ENCODE data around the gene LIX1. TPM values are rescaled to one million over a fixed set of nuclear protein-coding genes. Genes with fewer than 3 reads are reported as not detected.

The LIX1 gene
- total RNA-seq, 1 donor from 2014 or later: 0.52 TPM

DNA sequence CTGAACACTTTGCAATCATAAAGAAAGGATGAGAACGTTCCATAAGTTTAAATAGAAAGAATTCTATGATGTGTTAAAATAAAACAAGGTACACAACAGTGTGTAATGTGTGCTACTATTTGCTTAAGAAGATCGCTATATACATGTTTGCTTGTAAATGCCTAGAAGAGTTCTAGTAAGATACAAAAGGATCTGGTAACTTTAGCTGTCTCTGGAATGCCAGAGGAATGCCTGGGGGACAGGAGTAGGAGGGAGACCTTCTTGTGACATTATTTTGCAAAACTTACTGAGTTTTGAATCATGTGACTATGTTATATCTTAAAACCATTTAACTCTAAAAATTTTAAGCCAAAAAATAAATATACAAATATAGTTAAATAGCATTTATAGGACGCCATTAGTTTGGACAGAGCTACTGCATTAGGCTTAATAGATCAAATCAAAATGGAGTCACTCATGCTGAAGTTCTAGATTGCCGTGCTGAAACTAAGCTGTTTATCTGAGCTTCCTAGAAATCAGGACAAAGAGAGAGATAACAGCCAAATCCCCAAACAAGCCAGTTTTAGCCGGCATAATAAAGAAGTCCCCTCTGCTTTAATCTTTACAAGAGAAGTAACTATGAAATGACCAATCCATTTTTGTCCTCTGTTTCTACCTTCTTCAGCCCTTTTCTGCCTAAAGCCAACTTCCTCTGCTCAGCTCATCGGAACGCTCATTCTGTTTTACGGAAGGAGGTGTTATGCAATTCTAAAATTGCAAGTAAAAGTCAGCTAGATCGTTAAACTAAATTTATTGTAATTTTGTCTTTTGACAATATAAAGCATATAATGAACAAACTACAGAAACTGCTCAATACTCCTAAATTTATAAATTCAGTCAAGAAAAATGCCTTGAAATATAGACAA is 44.8 kb downstream of the LIX1 start:
- no peaks in the 10 kb centered on the region for H3K9me3 ChIP-seq (ENCODE audit: control insufficient read depth in 3 of 3, low read length in 3 of 3)
- H3K27me3 ChIP-seq (ENCODE audit: control insufficient read depth in 3 of 3, insufficient read depth in 3 of 3, low read length in 3 of 3): no peaks in the 10 kb centered on the region
- no peaks in the 10 kb centered on the region for H3K36me3 ChIP-seq (ENCODE audit: control insufficient read depth in 3 of 3, insufficient read depth in 3 of 3, low read length in 3 of 3)
- H3K4me1 ChIP-seq (ENCODE audit: control insufficient read depth in 3 of 3, insufficient read depth in 3 of 3, low read length in 3 of 3): no peaks in the 10 kb centered on the region
- no peak overlapping the region for H3K27ac ChIP-seq (ENCODE audit: low read depth, low read length)
- H3K9ac ChIP-seq (ENCODE audit: low read depth in 1 of 3, low read length in 3 of 3): no peak overlapping the region
- H3K4me3 ChIP-seq (ENCODE audit: low read length in 3 of 3): no peak overlapping the region

DNA sequence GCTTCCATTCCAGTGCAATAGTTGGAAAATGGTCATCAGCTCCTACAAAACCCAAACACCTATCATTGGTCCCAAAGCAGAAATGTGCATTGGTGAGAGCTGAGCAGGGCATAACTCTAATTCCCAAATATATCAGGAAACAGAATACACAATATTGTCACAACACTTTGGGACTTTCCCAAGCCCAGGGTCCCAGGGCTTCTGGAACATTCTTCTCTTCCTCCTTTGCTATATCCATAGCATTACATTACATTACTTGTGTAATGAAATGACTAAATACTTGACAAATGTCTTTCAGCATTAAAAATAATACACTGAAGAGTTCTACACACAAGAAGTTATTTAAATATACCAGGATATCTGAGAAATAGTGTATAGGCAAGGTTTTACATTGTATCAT is 45.6 kb downstream of the LIX1 start:
- H3K36me3 ChIP-seq (ENCODE audit: control insufficient read depth in 3 of 3, insufficient read depth in 3 of 3, low read length in 3 of 3): no peaks in the 10 kb centered on the region
- H3K9ac ChIP-seq (ENCODE audit: low read depth in 1 of 3, low read length in 3 of 3): no peak overlapping the region
- no peaks in the 10 kb centered on the region for H3K9me3 ChIP-seq (ENCODE audit: control insufficient read depth in 3 of 3, low read length in 3 of 3)
- H3K4me3 ChIP-seq (ENCODE audit: low read length in 3 of 3): no peak overlapping the region
- H3K4me1 ChIP-seq (ENCODE audit: control insufficient read depth in 3 of 3, insufficient read depth in 3 of 3, low read length in 3 of 3): no peaks in the 10 kb centered on the region
- H3K27me3 ChIP-seq (ENCODE audit: control insufficient read depth in 3 of 3, insufficient read depth in 3 of 3, low read length in 3 of 3): no peaks in the 10 kb centered on the region
- H3K27ac ChIP-seq (ENCODE audit: low read depth, low read length): no peak overlapping the region

DNA sequence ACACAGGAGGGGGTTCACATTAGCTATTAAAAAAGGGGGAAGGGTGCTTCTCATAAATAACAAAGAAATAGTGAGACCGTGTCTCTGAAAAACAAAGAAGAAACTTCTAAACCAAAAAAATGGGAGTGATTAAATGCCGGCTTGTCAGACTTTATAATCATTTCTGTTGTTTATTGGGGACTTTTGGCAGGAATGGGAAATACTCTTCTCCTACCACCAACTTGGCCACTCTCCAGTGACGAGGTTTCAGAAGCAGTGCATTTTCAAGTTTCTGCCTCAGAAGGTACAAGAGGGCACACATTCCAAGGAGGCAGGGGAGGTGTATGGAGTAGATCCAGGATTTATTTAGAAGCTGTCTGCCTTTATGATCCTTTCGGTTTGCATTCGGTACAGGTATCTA is 46.2 kb downstream of the LIX1 start:
- no peaks in the 10 kb centered on the region for H3K36me3 ChIP-seq (ENCODE audit: control insufficient read depth in 3 of 3, insufficient read depth in 3 of 3, low read length in 3 of 3)
- H3K27me3 ChIP-seq (ENCODE audit: control insufficient read depth in 3 of 3, insufficient read depth in 3 of 3, low read length in 3 of 3): no peaks in the 10 kb centered on the region
- no peaks in the 10 kb centered on the region for H3K4me1 ChIP-seq (ENCODE audit: control insufficient read depth in 3 of 3, insufficient read depth in 3 of 3, low read length in 3 of 3)
- no peak overlapping the region for H3K4me3 ChIP-seq (ENCODE audit: low read length in 3 of 3)
- H3K27ac ChIP-seq (ENCODE audit: low read depth, low read length): no peak overlapping the region
- no peak overlapping the region for H3K9ac ChIP-seq (ENCODE audit: low read depth in 1 of 3, low read length in 3 of 3)
- no peaks in the 10 kb centered on the region for H3K9me3 ChIP-seq (ENCODE audit: control insufficient read depth in 3 of 3, low read length in 3 of 3)

GRCh38 chr5:97095318-97095732 is 47.1 kb downstream of the LIX1 start:
- H3K9ac ChIP-seq (ENCODE audit: low read depth in 1 of 3, low read length in 3 of 3): no peak overlapping the region
- no peak overlapping the region for H3K4me3 ChIP-seq (ENCODE audit: low read length in 3 of 3)
- no peaks in the 10 kb centered on the region for H3K27me3 ChIP-seq (ENCODE audit: control insufficient read depth in 3 of 3, insufficient read depth in 3 of 3, low read length in 3 of 3)
- no peaks in the 10 kb centered on the region for H3K9me3 ChIP-seq (ENCODE audit: control insufficient read depth in 3 of 3, low read length in 3 of 3)
- H3K27ac ChIP-seq (ENCODE audit: low read depth, low read length): no peak overlapping the region
- no peaks in the 10 kb centered on the region for H3K4me1 ChIP-seq (ENCODE audit: control insufficient read depth in 3 of 3, insufficient read depth in 3 of 3, low read length in 3 of 3)
- no peaks in the 10 kb centered on the region for H3K36me3 ChIP-seq (ENCODE audit: control insufficient read depth in 3 of 3, insufficient read depth in 3 of 3, low read length in 3 of 3)

DNA sequence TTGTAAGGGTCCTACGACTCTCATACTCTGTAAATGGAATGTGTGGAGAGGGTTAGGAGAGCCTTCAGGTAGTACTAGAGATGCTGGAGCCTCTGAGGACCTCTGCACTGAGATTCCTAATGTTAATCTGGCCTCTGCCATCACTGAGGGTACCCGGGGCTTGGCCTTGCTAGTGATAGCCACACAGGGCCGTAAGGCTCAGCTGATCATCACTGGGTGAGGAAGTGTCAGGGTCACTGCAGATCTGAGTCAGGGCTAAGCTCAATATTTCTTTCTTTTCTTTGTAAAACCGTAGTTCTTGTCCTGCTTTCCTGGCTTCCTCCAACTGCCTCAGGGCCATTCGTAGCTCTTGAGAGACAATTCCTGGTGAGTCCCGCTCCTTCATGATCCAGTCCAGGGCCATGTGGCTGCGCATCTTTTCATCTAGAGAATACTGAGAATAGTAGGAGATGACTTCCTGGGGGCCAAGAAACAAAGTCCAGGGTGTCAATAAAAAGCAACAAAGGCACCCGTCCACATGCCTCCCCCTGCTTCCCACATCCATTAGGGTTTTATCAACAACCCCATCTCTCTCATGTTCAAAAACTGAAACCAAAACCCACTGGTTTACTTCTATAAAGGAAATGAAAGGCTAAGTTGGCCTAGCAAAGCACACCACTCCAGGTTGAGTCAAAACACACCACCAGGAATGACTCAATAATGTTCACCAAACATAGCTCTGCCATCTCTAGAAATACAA is 47.7 kb downstream of the LIX1 start:
- Histone ChIP-seq H3K4me1 (ENCODE audit: control insufficient read depth in 3 of 3, insufficient read depth in 3 of 3, low read length in 3 of 3) (no peaks in the 10 kb centered on the region), H3K27ac (ENCODE audit: low read depth, low read length) (no peak overlapping the region), H3K27me3 (ENCODE audit: control insufficient read depth in 3 of 3, insufficient read depth in 3 of 3, low read length in 3 of 3) (no peaks in the 10 kb centered on the region), H3K9ac (ENCODE audit: low read depth in 1 of 3, low read length in 3 of 3) (no peak overlapping the region), H3K9me3 (ENCODE audit: control insufficient read depth in 3 of 3, low read length in 3 of 3) (no peaks in the 10 kb centered on the region), H3K4me3 (ENCODE audit: low read length in 3 of 3) (no peak overlapping the region), H3K36me3 (ENCODE audit: control insufficient read depth in 3 of 3, insufficient read depth in 3 of 3, low read length in 3 of 3) (no peaks in the 10 kb centered on the region)

DNA sequence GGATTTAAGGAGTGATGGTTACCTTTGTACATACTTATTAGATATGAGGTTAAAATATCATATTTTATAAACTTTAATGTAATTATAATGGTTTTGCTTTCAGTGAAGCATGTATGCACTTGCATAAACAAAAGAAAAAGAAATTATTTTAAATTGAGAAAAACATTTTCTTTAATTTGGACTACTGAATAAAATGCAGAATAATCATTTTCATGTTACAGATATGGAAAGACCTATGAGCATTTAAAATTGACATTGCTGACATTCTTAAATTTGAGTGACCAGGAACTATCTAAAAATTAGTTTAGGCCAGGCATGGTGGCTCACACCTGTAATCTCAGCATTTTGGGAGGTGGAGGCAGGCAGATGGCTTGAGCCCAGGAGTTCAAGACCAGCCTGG is 49.2 kb downstream of the LIX1 start:
- Histone ChIP-seq H3K4me1 (ENCODE audit: control insufficient read depth in 3 of 3, insufficient read depth in 3 of 3, low read length in 3 of 3) (no peaks in the 10 kb centered on the region), H3K9ac (ENCODE audit: low read depth in 1 of 3, low read length in 3 of 3) (no peak overlapping the region), H3K4me3 (ENCODE audit: low read length in 3 of 3) (no peak overlapping the region), H3K27me3 (ENCODE audit: control insufficient read depth in 3 of 3, insufficient read depth in 3 of 3, low read length in 3 of 3) (no peaks in the 10 kb centered on the region), H3K9me3 (ENCODE audit: control insufficient read depth in 3 of 3, low read length in 3 of 3) (no peaks in the 10 kb centered on the region), H3K27ac (ENCODE audit: low read depth, low read length) (no peak overlapping the region), H3K36me3 (ENCODE audit: control insufficient read depth in 3 of 3, insufficient read depth in 3 of 3, low read length in 3 of 3) (no peaks in the 10 kb centered on the region)

- no peak overlapping the region for H3K9ac ChIP-seq (ENCODE audit: low read depth in 1 of 3, low read length in 3 of 3)
Observed at GRCh38 chr5:97090944-97091343, 51.5 kb downstream of the LIX1 start.

DNA sequence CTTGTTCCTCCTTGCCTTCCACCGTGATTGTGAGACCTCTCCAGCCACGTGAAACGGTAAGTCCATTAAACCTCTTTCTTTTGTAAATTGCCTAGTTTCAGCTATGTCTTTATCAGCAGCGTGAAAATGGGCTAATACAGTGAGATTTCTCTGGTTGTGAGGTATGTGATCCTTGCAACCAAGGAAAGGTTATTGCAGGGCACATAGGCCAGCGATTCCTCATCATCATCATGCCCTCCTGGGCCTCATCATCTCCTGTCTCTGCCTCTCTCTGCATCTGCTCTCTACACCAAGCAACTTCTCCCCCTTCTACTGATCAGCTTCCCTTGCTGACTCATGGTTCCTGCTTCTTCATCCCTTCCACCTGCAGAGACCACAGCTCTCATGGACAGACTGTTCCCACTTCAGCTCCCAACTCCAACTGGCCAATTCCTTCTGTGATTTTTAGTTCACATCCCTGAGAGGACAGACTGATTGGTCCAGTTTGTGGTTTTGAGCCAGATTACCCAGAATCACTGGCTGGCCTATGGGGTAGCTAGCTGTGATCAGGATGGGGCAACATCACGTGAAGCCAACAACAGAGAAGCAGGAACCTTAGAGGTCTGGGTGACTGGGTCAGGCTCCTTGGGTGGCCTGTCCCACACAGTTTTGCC is 53.1 kb downstream of the LIX1 start:
- no peaks in the 10 kb centered on the region for H3K9me3 ChIP-seq (ENCODE audit: control insufficient read depth in 3 of 3, low read length in 3 of 3)
- H3K27me3 ChIP-seq (ENCODE audit: control insufficient read depth in 3 of 3, insufficient read depth in 3 of 3, low read length in 3 of 3): no peaks in the 10 kb centered on the region
- peaks cover 0 to 3% (median 0%) of the 10 kb centered on the region in 3 donors for H3K4me1 ChIP-seq (ENCODE audit: control insufficient read depth in 3 of 3, insufficient read depth in 3 of 3, low read length in 3 of 3)
- H3K36me3 ChIP-seq (ENCODE audit: control insufficient read depth in 3 of 3, insufficient read depth in 3 of 3, low read length in 3 of 3): no peaks in the 10 kb centered on the region
- H3K4me3 ChIP-seq (ENCODE audit: low read length in 3 of 3): no peak overlapping the region
- no peak overlapping the region for H3K9ac ChIP-seq (ENCODE audit: low read depth in 1 of 3, low read length in 3 of 3)
- no peak overlapping the region for H3K27ac ChIP-seq (ENCODE audit: low read depth, low read length)

More at GRCh38 chr5:97090944-97091343, 51.5 kb downstream of the LIX1 start:
- H3K36me3 ChIP-seq (ENCODE audit: control insufficient read depth in 3 of 3, insufficient read depth in 3 of 3, low read length in 3 of 3): no peaks in the 10 kb centered on the region
- H3K27ac ChIP-seq (ENCODE audit: low read depth, low read length): no peak overlapping the region
- no peaks in the 10 kb centered on the region for H3K27me3 ChIP-seq (ENCODE audit: control insufficient read depth in 3 of 3, insufficient read depth in 3 of 3, low read length in 3 of 3)
- H3K4me3 ChIP-seq (ENCODE audit: low read length in 3 of 3): no peak overlapping the region
- H3K9me3 ChIP-seq (ENCODE audit: control insufficient read depth in 3 of 3, low read length in 3 of 3): no peaks in the 10 kb centered on the region
- peaks cover 0 to 3% (median 0%) of the 10 kb centered on the region in 3 donors for H3K4me1 ChIP-seq (ENCODE audit: control insufficient read depth in 3 of 3, insufficient read depth in 3 of 3, low read length in 3 of 3)

DNA sequence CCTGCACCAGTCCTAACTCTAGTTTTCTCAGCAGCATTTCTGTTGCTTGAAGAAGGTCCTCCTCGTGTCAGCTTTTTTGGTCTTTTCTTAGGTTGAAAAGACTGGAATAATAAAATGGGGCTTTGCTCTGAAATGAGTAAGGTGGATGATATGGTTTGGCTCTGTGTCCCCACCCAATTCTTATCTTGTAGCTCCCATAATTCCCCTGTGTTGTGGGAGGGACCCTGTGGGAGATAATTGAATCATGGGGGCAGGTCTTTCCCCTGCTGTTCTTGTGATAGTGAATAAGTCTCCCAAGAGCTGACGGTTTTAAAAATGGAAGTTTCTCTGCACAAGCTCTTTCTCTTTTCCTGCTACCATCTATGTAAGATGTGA is 53.6 kb downstream of the LIX1 start:
- no peaks in the 10 kb centered on the region for H3K9me3 ChIP-seq (ENCODE audit: control insufficient read depth in 3 of 3, low read length in 3 of 3)
- no peak overlapping the region for H3K27ac ChIP-seq (ENCODE audit: low read depth, low read length)
- peaks cover 0 to 3% (median 0%) of the 10 kb centered on the region in 3 donors for H3K4me1 ChIP-seq (ENCODE audit: control insufficient read depth in 3 of 3, insufficient read depth in 3 of 3, low read length in 3 of 3)
- no peak overlapping the region for H3K9ac ChIP-seq (ENCODE audit: low read depth in 1 of 3, low read length in 3 of 3)
- no peaks in the 10 kb centered on the region for H3K27me3 ChIP-seq (ENCODE audit: control insufficient read depth in 3 of 3, insufficient read depth in 3 of 3, low read length in 3 of 3)
- no peaks in the 10 kb centered on the region for H3K36me3 ChIP-seq (ENCODE audit: control insufficient read depth in 3 of 3, insufficient read depth in 3 of 3, low read length in 3 of 3)
- no peak overlapping the region for H3K4me3 ChIP-seq (ENCODE audit: low read length in 3 of 3)

- Histone ChIP-seq H3K9ac (ENCODE audit: low read depth in 1 of 3, low read length in 3 of 3) (no peak overlapping the region), H3K9me3 (ENCODE audit: control insufficient read depth in 3 of 3, low read length in 3 of 3) (no peaks in the 10 kb centered on the region), H3K4me1 (ENCODE audit: control insufficient read depth in 3 of 3, insufficient read depth in 3 of 3, low read length in 3 of 3) (peaks cover 0 to 3% (median 0%) of the 10 kb centered on the region in 3 donors), H3K27ac (ENCODE audit: low read depth, low read length) (peak overlapping the region; percentile 21), H3K4me3 (ENCODE audit: low read length in 3 of 3) (peak overlapping the region in 1 of 3 donors; percentile 24), H3K27me3 (ENCODE audit: control insufficient read depth in 3 of 3, insufficient read depth in 3 of 3, low read length in 3 of 3) (no peaks in the 10 kb centered on the region), H3K36me3 (ENCODE audit: control insufficient read depth in 3 of 3, insufficient read depth in 3 of 3, low read length in 3 of 3) (no peaks in the 10 kb centered on the region)
Observed at GRCh38 chr5:97087138-97087537, 55.3 kb downstream of the LIX1 start.
